AG08396 (cell line): ENCODE data around the gene DPH1.

ENCODE experiments used
- DNase-seq: peaks from one replicate; pipeline ENCODE4 v3.0.0; 2012; ENCODE audit warnings: low spot score, mixed read lengths

The DPH1 gene

GRCh38 chr17:2082003-2082781, 52.2 kb downstream of the DPH1 start:
- DNase-seq = no peak

- DNase-seq = no peak
Measured at GRCh38 chr17:2083613-2084035, 53.7 kb downstream of the DPH1 start.

GRCh38 chr17:2084036-2084765, 54.2 kb downstream of the DPH1 start:
- peak; percentile 58 for DNase-seq

- peak; percentile 44 for DNase-seq
Measured at GRCh38 chr17:2084766-2085647, 55.1 kb downstream of the DPH1 start.

GRCh38 chr17:2085648-2085949, 55.6 kb downstream of the DPH1 start:
- no peak for DNase-seq

- DNase-seq = no peak
Measured at GRCh38 chr17:2086306-2086705, 56.4 kb downstream of the DPH1 start.

GRCh38 chr17:2087597-2088211, 57.8 kb downstream of the DPH1 start:
- no peak for DNase-seq

GRCh38 chr17:2089021-2089422, 59.1 kb downstream of the DPH1 start:
- DNase-seq = no peak

GRCh38 chr17:2090210-2090641, 60.3 kb downstream of the DPH1 start:
- DNase-seq = no peak

- peak; percentile 86 for DNase-seq
Measured at GRCh38 chr17:2090804-2091534, 61.0 kb downstream of the DPH1 start.

GRCh38 chr17:2092253-2092652, 62.3 kb downstream of the DPH1 start:
- DNase-seq = no peak

GRCh38 chr17:2093349-2093748, 63.4 kb downstream of the DPH1 start:
- no peak for DNase-seq
